GM18505 (cell line): Measurements from ENCODE around the gene SLC15A1.

Experiments used
- ATAC-seq: cut with Tn5 transposase; IDR thresholded peaks from one replicate; pipeline ENCODE4 v1.9.1; 2021; ENCODE audit not compliant: unreplicated experiment
- POLR2A ChIP-seq: IDR thresholded peaks from 4 replicates; pipeline ENCODE4 v1.6.1; 2011; ENCODE audit warnings: borderline replicate concordance; ENCODE audit not compliant: insufficient read depth, insufficient read length; ENCODE audit errors: extremely low read depth

The SLC15A1 gene

GRCh38 chr13:98689347-98689968, 63.0 kb downstream of the SLC15A1 start:
- TF ChIP-seq POLR2A: no peak

DNA sequence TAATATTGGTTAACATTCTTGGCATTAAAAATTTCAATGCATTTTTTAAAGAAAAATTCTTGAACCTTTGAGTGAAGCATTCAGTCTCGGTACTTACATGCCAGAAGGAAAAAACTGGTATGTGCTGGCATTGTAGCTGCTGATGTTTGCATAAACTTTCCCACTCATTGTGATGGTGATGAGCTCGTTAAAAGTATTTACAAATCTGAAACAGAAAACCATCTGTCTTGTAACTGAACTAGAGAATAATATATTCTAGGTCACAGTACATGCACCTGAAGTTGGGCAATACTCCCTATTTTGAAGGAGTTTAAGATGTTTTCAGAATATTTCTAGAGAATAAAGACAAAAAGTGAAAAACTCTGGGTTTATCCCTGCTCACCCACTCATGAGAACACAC, 64.1 kb downstream of the SLC15A1 start:
- no peak for TF ChIP-seq POLR2A
- no peak for ATAC-seq

More at GRCh38 chr13:98689347-98689968, 63.0 kb downstream of the SLC15A1 start:
- ATAC-seq: no peak

DNA sequence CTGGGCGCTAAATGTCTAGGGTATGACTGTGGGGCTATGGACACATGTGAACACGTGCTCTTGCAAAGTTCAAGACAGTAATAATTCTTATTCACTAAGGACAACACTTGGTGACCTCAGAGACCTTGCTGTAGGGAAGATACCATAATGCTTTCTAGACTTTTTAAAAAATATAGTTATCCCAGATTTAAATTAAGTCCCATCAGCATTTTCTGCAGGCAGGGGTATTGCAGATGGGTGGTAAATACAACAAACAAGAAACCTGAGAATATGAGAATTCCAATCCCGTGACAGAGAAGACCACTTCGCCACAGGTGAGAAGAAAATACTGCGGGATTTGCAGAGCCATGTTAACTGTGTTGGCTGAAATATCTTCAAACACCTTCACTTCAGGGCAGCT, 65.2 kb downstream of the SLC15A1 start:
- no peak for ATAC-seq
- TF ChIP-seq POLR2A: no peak

DNA sequence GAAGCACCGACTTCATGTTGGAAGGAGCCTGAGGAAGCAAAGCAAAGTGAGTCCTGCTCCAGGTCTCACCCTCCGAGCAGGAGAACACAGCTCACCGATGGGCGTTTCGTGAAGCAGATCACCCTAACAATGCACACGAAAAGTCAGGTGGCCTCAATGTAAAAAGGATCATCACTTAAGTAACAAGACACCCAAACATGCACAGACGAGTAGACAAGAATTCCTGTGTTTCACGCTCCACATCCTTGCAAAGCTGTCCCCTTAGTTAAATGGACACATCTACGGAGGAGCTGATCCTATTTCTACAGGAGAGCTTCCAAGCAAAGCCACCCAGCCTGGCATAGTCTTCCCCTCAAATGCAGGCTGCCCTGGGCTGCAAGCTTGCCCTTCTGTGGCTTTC, 66.2 kb downstream of the SLC15A1 start:
- ATAC-seq: no peak
- TF ChIP-seq POLR2A: no peak

GRCh38 chr13:98685146-98685545, 67.3 kb downstream of the SLC15A1 start:
- no peak for TF ChIP-seq POLR2A
- ATAC-seq: no peak

GRCh38 chr13:98681049-98681448, 71.4 kb downstream of the SLC15A1 start:
- no peak for TF ChIP-seq POLR2A
- no peak for ATAC-seq

- no peak for ATAC-seq
- no peak for TF ChIP-seq POLR2A
Measured at GRCh38 chr13:98678741-98679140, 73.7 kb downstream of the SLC15A1 start.

- no peak for ATAC-seq
Measured at GRCh38 chr13:98677398-98677797, 75.1 kb downstream of the SLC15A1 start.

GRCh38 chr13:98676239-98676638, 76.2 kb downstream of the SLC15A1 start:
- no peak for TF ChIP-seq POLR2A
- ATAC-seq: no peak

More at GRCh38 chr13:98677398-98677797, 75.1 kb downstream of the SLC15A1 start:
- no peak for TF ChIP-seq POLR2A

DNA sequence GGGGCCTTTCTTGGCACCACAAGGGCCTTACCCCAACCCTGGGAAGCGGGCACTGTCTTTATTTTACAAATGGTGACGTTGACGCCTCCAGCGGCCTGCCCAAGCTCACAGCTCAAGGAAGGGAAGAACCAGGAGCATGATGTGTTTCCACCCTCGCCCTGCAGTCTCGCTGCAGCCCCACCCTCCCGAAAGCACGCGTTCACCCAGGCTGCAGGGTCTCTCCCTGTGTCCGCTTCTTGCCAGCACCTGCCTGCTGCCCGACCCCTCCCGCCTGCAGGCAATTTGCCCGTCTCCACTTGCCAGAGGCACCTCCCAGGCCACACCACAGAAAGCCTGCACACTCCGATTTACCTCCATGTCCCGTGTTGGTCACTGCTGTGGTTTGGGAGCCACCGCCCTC, 76.6 kb downstream of the SLC15A1 start:
- no peak for TF ChIP-seq POLR2A
- no peak for ATAC-seq

DNA sequence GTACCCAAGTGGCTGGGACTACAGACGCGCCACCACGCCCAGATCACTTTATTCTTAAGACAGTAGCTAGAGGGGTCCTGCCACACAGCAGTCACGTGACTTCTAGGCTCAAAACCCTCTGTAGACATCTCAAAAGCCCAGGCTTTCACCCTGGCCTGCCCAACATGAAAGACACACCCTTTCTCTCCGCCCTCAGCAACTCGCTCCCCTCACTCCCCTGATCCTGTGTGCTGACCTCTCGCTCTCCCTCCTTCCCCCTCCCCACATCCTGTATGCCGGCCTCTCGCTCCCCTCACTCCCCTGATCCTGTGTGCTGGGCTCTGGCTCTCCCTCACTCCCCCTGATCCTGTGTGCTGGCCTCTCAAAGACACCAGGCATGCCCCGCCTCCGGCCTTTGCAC, 77.4 kb downstream of the SLC15A1 start:
- no peak for TF ChIP-seq POLR2A
- no peak for ATAC-seq

GRCh38 chr13:98672947-98673613, 79.4 kb downstream of the SLC15A1 start:
- ATAC-seq: no peak
- TF ChIP-seq POLR2A: no peak

DNA sequence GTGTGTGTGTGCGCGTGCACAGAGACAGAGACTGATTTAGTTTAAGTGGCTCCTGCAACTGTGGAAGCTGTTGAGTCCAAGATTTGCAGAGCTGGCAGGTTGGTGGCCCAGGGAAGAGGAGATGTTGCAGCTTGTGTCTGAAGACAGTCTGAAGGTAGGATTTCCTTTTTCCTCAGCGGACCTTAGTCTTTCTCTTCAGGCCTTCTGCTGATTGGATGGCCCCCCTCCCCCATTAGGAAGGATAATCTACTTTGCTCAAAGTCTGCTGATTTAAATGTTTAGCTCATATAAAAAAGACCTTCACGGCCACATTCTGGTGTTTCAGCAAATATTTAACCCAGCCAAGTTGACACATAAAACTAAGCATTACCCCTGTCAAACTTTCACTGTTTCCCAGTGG, 84.3 kb downstream of the SLC15A1 start:
- ATAC-seq: no peak
- no peak for TF ChIP-seq POLR2A

GRCh38 chr13:98665638-98665995, 86.9 kb downstream of the SLC15A1 start:
- no peak for ATAC-seq

More at GRCh38 chr13:98665638-98665995, 86.9 kb downstream of the SLC15A1 start:
- TF ChIP-seq POLR2A: no peak
